Brain microvascular endothelial cell (primary cell): ENCODE measurements around the gene PCNX4.

ENCODE experiments used
- DNase-seq: peaks from one replicate; pipeline ENCODE4 v3.0.0-alpha.2; 2020
- H3K27ac ChIP-seq: fragments of 250-450 bp; sonication (Bioruptor Pico); 2 replicates; pipeline ENCODE4 v1.5.1; 2020; ENCODE audit warnings: mild to moderate bottlenecking, moderate library complexity
- H3K27me3 ChIP-seq: fragments of 250-450 bp; sonication (Bioruptor Pico); replicated peaks from 2 replicates; pipeline ENCODE4 v1.5.1; 2020; ENCODE audit warnings: mild to moderate bottlenecking
- H3K36me3 ChIP-seq: fragments of 250-450 bp; sonication (Bioruptor Pico); replicated peaks from 2 replicates; pipeline ENCODE4 v1.5.1; 2020; ENCODE audit warnings: mild to moderate bottlenecking
- H3K4me3 ChIP-seq: 2 replicates; pipeline ENCODE4 v1.5.1; 2011; ENCODE audit warnings: low read depth, mild to moderate bottlenecking, control low read depth, low read length, moderate library complexity
- in situ Hi-C: cut with HindIII; loops from 2 replicates; pipeline ENCODE4 v1.10.0; 2017; ENCODE audit warnings: low sequenced_read_pairs, low pct_ligation_motif_present
- TF ChIP-seq, protein P1 (sequence below): IDR thresholded peaks from 2 replicates; pipeline ENCODE4 v1.5.1; 2011; ENCODE audit warnings: low read depth, mild to moderate bottlenecking, moderate library complexity, low read length, control low read depth, inconsistent platforms; ENCODE audit errors: missing control alignments

The PCNX4 gene

GRCh38 chr14:60184146-60184904 is 92.6 kb downstream of the PCNX4 start:
- DNase-seq, result peak; percentile 54
- in situ Hi-C loops, result no loop called here
- Histone ChIP-seq H3K36me3 (no peaks in the 10 kb centered on the region), H3K27ac (no peak overlapping the region), H3K27me3 (no peaks in the 10 kb centered on the region), H3K4me3 (peak overlapping the region; percentile 43)
- TF ChIP-seq, protein P1, sequence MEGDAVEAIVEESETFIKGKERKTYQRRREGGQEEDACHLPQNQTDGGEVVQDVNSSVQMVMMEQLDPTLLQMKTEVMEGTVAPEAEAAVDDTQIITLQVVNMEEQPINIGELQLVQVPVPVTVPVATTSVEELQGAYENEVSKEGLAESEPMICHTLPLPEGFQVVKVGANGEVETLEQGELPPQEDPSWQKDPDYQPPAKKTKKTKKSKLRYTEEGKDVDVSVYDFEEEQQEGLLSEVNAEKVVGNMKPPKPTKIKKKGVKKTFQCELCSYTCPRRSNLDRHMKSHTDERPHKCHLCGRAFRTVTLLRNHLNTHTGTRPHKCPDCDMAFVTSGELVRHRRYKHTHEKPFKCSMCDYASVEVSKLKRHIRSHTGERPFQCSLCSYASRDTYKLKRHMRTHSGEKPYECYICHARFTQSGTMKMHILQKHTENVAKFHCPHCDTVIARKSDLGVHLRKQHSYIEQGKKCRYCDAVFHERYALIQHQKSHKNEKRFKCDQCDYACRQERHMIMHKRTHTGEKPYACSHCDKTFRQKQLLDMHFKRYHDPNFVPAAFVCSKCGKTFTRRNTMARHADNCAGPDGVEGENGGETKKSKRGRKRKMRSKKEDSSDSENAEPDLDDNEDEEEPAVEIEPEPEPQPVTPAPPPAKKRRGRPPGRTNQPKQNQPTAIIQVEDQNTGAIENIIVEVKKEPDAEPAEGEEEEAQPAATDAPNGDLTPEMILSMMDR, result peak; percentile 40

DNA sequence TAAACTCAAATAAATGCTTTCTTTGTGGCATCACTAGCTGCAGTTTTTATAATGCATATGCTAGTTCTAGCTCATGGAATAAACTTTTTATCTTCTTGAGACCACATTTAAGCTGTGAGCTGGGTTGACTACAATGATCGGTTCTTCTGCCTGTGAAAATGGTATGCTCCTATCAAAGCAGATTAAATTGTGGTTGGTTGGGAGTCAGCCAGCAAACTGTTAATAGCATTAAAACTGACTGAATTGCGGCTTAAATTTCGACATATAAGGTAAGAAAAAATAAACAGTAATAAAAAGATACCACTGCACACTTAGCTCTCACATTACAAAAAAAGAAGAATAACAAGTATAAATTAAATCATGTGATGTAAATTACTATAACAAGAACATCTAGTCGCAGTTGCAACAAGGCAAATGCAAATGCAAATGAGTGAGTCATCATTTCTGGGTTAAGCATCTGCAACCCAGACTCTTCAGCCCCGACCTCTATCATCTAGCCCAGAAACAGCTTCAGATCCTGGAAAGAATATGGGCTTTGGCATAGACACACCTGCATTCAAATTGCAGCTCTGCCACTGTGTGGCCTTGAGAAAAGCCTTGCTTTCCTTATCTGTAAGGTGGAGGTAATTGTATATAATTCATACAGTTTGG is 93.3 kb downstream of the PCNX4 start:
- Histone ChIP-seq H3K36me3 (no peaks in the 10 kb centered on the region), H3K4me3 (no peak overlapping the region), H3K27ac (no peak overlapping the region), H3K27me3 (no peaks in the 10 kb centered on the region)
- in situ Hi-C loops, result no loop called here
- no peak for DNase-seq
- TF ChIP-seq, protein P1, result no peak

DNA sequence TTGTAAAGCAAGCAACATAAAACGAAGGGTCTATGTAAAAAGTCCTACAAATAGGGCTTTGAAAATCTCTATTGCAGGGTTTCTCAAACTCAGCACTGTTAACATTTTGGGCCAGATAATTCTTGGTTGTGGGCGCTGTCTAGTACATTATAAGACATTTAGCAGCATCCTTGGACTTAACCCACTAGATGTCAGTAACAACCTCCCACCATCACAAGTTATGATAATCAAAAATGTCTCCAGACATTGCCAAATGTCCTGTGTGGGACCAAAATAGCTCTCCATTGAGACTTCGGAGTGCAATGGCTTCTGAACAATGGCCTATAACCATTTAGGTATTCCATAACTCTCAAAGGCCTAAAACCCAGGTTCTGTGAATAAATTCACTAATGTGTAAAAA is 96.4 kb downstream of the PCNX4 start:
- Histone ChIP-seq H3K36me3 (no peaks in the 10 kb centered on the region), H3K27ac (no peak overlapping the region), H3K4me3 (no peak overlapping the region), H3K27me3 (no peaks in the 10 kb centered on the region)
- TF ChIP-seq, protein P1, result peak; percentile 30
- in situ Hi-C loops, result no loop called here
- no peak for DNase-seq

- H3K4me3 ChIP-seq, result no peak overlapping the region
- DNase-seq, result no peak
- TF ChIP-seq, protein P1, result no peak
- H3K27ac ChIP-seq, result no peak overlapping the region
- no peaks in the 10 kb centered on the region for H3K36me3 ChIP-seq
- in situ Hi-C loops, result no loop called here
- H3K27me3 ChIP-seq, result no peaks in the 10 kb centered on the region
Observed at GRCh38 chr14:60188696-60189095, 97.0 kb downstream of the PCNX4 start.

- DNase-seq, result no peak
- Histone ChIP-seq H3K36me3 (no peaks in the 10 kb centered on the region), H3K4me3 (no peak overlapping the region), H3K27ac (no peak overlapping the region), H3K27me3 (no peaks in the 10 kb centered on the region)
- in situ Hi-C loops, result no loop called here
- TF ChIP-seq, protein P1, result no peak
Observed at GRCh38 chr14:60189923-60190840, 98.5 kb downstream of the PCNX4 start.
